Left ventricle myocardium inferior (tissue), 1 donor: ENCODE measurements around the gene CD99. TPM values are rescaled to one million over a fixed set of nuclear protein-coding genes. Genes with fewer than 3 reads are reported as not detected.

Experiments used
- DNase-seq: peaks from one replicate; pipeline ENCODE4 v3.0.0-alpha.2; 2020
- H3K27ac ChIP-seq: fragments of 200-600 bp; replicated peaks from 2 replicates; pipeline ENCODE4 v1.8.0; 2021
- H3K27me3 ChIP-seq: fragments of 200-600 bp; 2 replicates; pipeline ENCODE4 v1.8.0; 2021; ENCODE audit warnings: low read depth
- H3K36me3 ChIP-seq: fragments of 200-600 bp; 2 replicates; pipeline ENCODE4 v1.8.0; 2021
- H3K4me1 ChIP-seq: fragments of 200-600 bp; 2 replicates; pipeline ENCODE4 v1.8.0; 2021
- H3K4me3 ChIP-seq: fragments of 200-600 bp; 2 replicates; pipeline ENCODE4 v1.8.0; 2021; ENCODE audit warnings: mild to moderate bottlenecking, moderate library complexity
- H3K9me3 ChIP-seq: fragments of 200-600 bp; replicated peaks from 2 replicates; pipeline ENCODE4 v1.8.0; 2021
- intact Hi-C: fragments of 100-400 bp; cut with micrococcal nuclease; formaldehyde crosslinking; loops from one replicate; pipeline ENCODE4 v1.11.0; 2022
- total RNA-seq: library from RNA; stranded (reverse); fragmentation: NEBNext Ultra II Directional; extraction: Animal tissue kit (Norgen Biotek cat#: 25700); gene quantifications from one replicate; pipeline ENCODE4 v1.2.1, GENCODE V29; 2021
- TF ChIP-seq, protein P1 (sequence below): fragments of 200-600 bp; IDR thresholded peaks from 2 replicates; pipeline ENCODE4 v1.8.0; 2021; ENCODE audit warnings: antibody characterized with exemption, mild to moderate bottlenecking, borderline replicate concordance
- donor health status: DM: no; HTN: yes; CAD: no; lungs with severe emphysema.

Gene CD99
- total RNA-seq, 1 donor from 2014 or later: 306 TPM

DNA sequence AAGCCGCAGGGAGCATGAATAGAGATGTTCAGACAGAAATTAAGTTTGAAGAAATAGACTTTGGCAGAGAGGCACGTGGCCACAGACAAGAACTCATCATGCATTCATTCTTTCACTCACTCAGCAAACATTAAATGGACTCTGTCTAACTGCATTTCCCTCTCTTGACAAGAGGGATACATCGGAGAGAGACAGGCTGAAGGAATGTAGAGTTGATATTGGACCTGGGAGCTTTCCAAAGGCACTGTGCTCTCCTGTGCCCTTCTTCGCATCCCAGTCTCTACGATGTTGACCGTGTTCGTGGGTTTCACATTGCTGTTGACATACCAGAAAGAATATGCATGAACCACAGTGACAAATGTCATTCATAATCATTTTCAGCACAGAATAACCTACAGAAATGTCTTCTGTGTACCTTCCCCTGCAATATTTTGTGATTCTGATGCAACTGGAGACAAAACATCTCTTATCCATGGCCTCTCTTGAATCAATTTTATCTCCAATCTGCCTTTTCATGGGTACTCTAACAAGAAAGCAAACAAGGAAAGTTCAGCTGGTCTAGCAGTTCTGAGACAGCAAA is 34.7 kb upstream of the CD99 start:
- TF ChIP-seq, protein P1, sequence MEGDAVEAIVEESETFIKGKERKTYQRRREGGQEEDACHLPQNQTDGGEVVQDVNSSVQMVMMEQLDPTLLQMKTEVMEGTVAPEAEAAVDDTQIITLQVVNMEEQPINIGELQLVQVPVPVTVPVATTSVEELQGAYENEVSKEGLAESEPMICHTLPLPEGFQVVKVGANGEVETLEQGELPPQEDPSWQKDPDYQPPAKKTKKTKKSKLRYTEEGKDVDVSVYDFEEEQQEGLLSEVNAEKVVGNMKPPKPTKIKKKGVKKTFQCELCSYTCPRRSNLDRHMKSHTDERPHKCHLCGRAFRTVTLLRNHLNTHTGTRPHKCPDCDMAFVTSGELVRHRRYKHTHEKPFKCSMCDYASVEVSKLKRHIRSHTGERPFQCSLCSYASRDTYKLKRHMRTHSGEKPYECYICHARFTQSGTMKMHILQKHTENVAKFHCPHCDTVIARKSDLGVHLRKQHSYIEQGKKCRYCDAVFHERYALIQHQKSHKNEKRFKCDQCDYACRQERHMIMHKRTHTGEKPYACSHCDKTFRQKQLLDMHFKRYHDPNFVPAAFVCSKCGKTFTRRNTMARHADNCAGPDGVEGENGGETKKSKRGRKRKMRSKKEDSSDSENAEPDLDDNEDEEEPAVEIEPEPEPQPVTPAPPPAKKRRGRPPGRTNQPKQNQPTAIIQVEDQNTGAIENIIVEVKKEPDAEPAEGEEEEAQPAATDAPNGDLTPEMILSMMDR: no peak
- Histone ChIP-seq H3K9me3 (no peaks in the 10 kb centered on the region), H3K4me3 (no peak overlapping the region), H3K27ac (no peak overlapping the region), H3K4me1 (no peaks in the 10 kb centered on the region), H3K27me3 (no peaks in the 10 kb centered on the region), H3K36me3 (no peaks in the 10 kb centered on the region)
- no peak for DNase-seq
- intact Hi-C loops: no loop called here

DNA sequence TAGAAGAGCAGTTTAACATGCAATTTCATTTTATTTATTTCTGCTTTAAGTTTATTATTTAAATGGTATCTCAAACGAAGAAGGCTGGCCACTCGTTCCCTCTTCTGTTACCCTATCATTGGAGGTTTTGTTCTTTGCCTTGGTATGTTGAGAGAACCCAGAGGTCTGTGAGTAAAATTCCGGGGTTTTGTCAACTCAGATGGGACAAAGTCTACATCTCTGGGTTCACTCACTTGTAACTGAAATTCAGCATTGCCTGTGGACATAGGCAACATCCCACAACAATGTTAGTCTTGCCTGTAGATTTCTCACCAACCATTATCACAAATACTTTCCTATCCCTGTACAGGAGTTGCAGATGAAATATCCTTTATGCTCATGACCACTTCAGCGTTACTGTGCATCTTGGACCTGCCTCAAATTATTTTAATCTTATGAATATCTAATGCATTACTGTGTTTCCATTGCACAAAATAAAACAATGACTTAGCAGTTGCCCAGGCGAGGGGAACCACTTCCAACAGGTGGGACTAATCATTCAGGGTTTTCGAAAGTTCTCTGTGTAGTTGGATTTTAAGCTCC is 33.5 kb upstream of the CD99 start:
- H3K4me3 ChIP-seq: no peak overlapping the region
- H3K9me3 ChIP-seq: no peaks in the 10 kb centered on the region
- no peak overlapping the region for H3K27ac ChIP-seq
- H3K27me3 ChIP-seq: no peaks in the 10 kb centered on the region
- intact Hi-C loops: no loop called here
- DNase-seq: no peak
- H3K4me1 ChIP-seq: no peaks in the 10 kb centered on the region
- no peaks in the 10 kb centered on the region for H3K36me3 ChIP-seq
- TF ChIP-seq, protein P1: no peak

DNA sequence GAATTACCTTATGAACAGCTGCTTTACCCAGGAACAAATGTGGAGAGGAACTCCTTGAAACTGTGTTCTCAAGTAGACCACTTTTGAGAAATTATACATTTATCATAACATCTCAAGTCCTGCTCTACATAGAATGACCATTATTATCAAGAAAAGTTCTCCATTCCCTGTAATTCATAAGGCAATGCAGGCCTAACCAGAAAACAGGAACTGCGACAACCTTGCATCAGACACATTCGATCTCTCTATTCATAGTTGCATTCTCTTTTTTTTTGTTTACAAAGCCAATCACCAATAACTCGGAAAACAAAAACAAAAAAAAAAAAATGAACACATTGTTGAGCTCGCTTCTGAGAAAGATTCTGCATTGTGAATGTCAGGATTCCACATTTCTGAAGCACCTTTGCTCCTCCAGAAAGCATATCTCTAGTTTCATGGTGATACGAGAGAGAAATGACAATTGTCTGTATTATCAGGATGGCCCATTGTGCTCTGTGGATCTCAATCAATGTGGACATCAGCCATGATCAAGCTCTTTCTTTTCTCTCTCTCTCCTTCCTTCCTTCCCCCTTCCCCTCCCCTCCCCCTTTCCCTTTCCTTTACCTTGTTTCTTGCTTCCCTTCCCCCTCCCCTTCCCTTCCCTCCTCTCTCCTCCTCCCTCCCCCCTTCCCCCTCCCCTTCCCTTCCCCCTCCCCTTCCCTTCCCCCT is 32.4 kb upstream of the CD99 start:
- TF ChIP-seq, protein P1: no peak
- Histone ChIP-seq H3K9me3 (no peaks in the 10 kb centered on the region), H3K27ac (no peak overlapping the region), H3K36me3 (no peaks in the 10 kb centered on the region), H3K4me1 (no peaks in the 10 kb centered on the region), H3K27me3 (no peaks in the 10 kb centered on the region), H3K4me3 (no peak overlapping the region)
- DNase-seq: no peak
- intact Hi-C loops: no loop called here

DNA sequence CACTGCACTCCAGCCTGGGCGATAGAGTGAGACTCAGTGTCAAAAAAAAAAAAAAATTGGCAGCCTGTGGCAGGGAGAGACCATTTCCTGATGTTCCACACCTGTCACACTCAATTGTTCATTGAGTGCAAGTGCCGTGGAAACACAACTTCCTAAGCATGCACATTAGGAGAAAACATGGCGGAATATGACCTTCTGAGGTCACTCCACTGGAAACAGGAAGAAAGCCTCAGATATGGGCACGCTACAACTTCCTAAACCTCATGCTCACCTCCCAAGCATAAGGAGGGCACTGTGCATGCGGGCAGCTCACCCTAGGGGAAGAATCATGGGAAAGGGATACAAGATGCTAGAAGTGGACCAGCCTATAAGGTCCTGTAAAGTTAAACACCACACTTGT is 28.5 kb upstream of the CD99 start:
- H3K27ac ChIP-seq: no peak overlapping the region
- H3K9me3 ChIP-seq: no peaks in the 10 kb centered on the region
- H3K36me3 ChIP-seq: no peaks in the 10 kb centered on the region
- H3K27me3 ChIP-seq: no peaks in the 10 kb centered on the region
- DNase-seq: no peak
- intact Hi-C loops: no loop called here
- H3K4me3 ChIP-seq: no peak overlapping the region
- TF ChIP-seq, protein P1: no peak
- no peaks in the 10 kb centered on the region for H3K4me1 ChIP-seq

DNA sequence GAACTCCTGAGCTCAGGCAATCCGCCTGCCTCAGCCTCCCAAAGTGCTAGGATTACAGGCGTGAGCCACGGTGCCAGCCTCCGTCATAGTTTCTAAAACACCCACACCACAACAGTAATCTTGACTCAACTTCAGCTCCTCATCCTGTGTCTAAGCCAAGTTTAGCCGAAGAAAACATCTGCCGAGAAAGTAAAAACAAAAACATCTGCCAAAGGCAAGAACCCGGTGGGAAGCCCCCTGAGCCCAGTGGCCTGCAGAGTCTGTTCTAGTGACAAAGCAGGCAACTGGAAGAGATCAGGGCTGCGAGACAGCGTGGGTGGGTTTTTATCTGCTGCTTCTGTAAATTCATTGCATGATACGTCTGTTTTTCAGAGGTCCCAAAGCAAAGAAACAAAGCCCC is 26.6 kb upstream of the CD99 start:
- H3K4me3 ChIP-seq: no peak overlapping the region

More for the DNA sequence above, 26.6 kb upstream of the CD99 start:
- Histone ChIP-seq H3K9me3 (no peaks in the 10 kb centered on the region), H3K4me1 (no peaks in the 10 kb centered on the region), H3K27ac (peak overlapping the region; percentile 61), H3K36me3 (no peaks in the 10 kb centered on the region), H3K27me3 (no peaks in the 10 kb centered on the region)
- intact Hi-C loops: no loop called here
- TF ChIP-seq, protein P1: no peak
- DNase-seq: peak; percentile 54
